Activated naive CD4-positive, alpha-beta T cell treated with anti-CD3 and anti-CD28 coated beads, Interleukin-2, amount 50 U/mL, for 72 hours (primary cell): ENCODE measurements around the gene KRTAP10-2. TPM values are rescaled to one million over a fixed set of nuclear protein-coding genes. Genes with fewer than 3 reads are reported as not detected.
"Not testable (repeated sequence)": the region's sequence is repeated elsewhere in the genome, so short reads cannot be mapped to it uniquely, and the experiment has no call there.

ENCODE experiments used
- ATAC-seq, 2 donors: fragments of 150-1000 bp; cut with Tn5 transposase; 2 replicates each; pipeline ENCODE4 v1.10.0; 2021; ENCODE audit warnings: mild to moderate bottlenecking in 2 of 2, moderate library complexity in 2 of 2
- DNase-seq, 2 donors: peaks; one replicate each; pipeline ENCODE4 v3.0.0; 2021 to 2022; ENCODE audit warnings: low spot score in 2 of 2
- H3K27ac Mint-ChIP-seq, 2 donors: one replicate each; pipeline ENCODE4 v1.8.0; 2022; ENCODE audit warnings: mild to moderate bottlenecking in 2 of 2, mixed read lengths in 2 of 2
- H3K36me3 Mint-ChIP-seq, 2 donors: one replicate each; pipeline ENCODE4 v1.8.0; 2022; ENCODE audit warnings: mixed read lengths in 2 of 2
- H3K9me3 Mint-ChIP-seq, 2 donors: one replicate each; pipeline ENCODE4 v1.8.0; 2022; ENCODE audit warnings: mixed read lengths in 2 of 2
- total RNA-seq, 2 donors: library from RNA; stranded (reverse); gene quantifications; one replicate each; pipeline ENCODE4 v1.2.3, GENCODE V29; 2022

KRTAP10-2 gene
- total RNA-seq, 2 donors from 2014 or later = not detected

GRCh38 chr21:44589586-44590305 is 38.4 kb upstream of the KRTAP10-2 start:
- peaks cover 0 to 5% of the 10 kb centered on the region in 2 donors for H3K36me3 Mint-ChIP-seq
- H3K9me3 Mint-ChIP-seq = no peaks in the 10 kb centered on the region
- DNase-seq (no peak), ATAC-seq (no peak)
- H3K27ac Mint-ChIP-seq = no peak overlapping the region

- Mint-ChIP-seq H3K36me3 (peaks cover 0 to 5% of the 10 kb centered on the region in 2 donors), H3K27ac (no peak overlapping the region), H3K9me3 (no peaks in the 10 kb centered on the region)
- DNase-seq (no peak), ATAC-seq (no peak)
Measured at GRCh38 chr21:44589094-44589493, 37.8 kb upstream of the KRTAP10-2 start.

- no peak for ATAC-seq
- peaks cover 21 to 26% of the 10 kb centered on the region in 2 donors for H3K36me3 Mint-ChIP-seq
- H3K27ac Mint-ChIP-seq = no peak overlapping the region
- no peak for DNase-seq
- H3K9me3 Mint-ChIP-seq = peaks cover 4 to 17% of the 10 kb centered on the region in 2 donors
Measured at GRCh38 chr21:44585892-44586291, 34.6 kb upstream of the KRTAP10-2 start.

- Mint-ChIP-seq H3K36me3 (peaks cover 27 to 38% of the 10 kb centered on the region in 2 donors), H3K27ac (no peak overlapping the region), H3K9me3 (peaks cover 4 to 19% of the 10 kb centered on the region in 2 donors)
- ATAC-seq (peak; percentile 92 to 95), DNase-seq (peak in 1 of 2 donors; percentile 40)
Measured at GRCh38 chr21:44583800-44584147, 32.5 kb upstream of the KRTAP10-2 start.

GRCh38 chr21:44583089-44583799 is 31.9 kb upstream of the KRTAP10-2 start:
- ATAC-seq = no peak
- Mint-ChIP-seq H3K36me3 (peaks cover 27 to 39% of the 10 kb centered on the region in 2 donors), H3K9me3 (peaks cover 4 to 19% of the 10 kb centered on the region in 2 donors), H3K27ac (no peak overlapping the region)
- DNase-seq = no peak

- DNase-seq = peak in 1 of 2 donors; percentile 46
- no peak overlapping the region for H3K27ac Mint-ChIP-seq
- H3K9me3 Mint-ChIP-seq = peaks cover 7 to 21% of the 10 kb centered on the region in 2 donors
- no peak for ATAC-seq
- H3K36me3 Mint-ChIP-seq = peaks cover 27 to 47% of the 10 kb centered on the region in 2 donors
Measured at GRCh38 chr21:44582055-44582454, 30.8 kb upstream of the KRTAP10-2 start.

- ATAC-seq (no peak), DNase-seq (no peak)
- H3K27ac Mint-ChIP-seq = no peak overlapping the region
- peaks cover 27 to 53% of the 10 kb centered on the region in 2 donors for H3K36me3 Mint-ChIP-seq
- H3K9me3 Mint-ChIP-seq = peaks cover 7 to 22% of the 10 kb centered on the region in 2 donors
Measured at GRCh38 chr21:44581158-44581557, 29.9 kb upstream of the KRTAP10-2 start.

- Mint-ChIP-seq H3K9me3 (peaks cover 7 to 22% of the 10 kb centered on the region in 2 donors), H3K36me3 (peaks cover 22 to 58% of the 10 kb centered on the region in 2 donors)
- not testable (repeated sequence) for ATAC-seq, DNase-seq, H3K27ac Mint-ChIP-seq
Measured at GRCh38 chr21:44580231-44580821, 29.0 kb upstream of the KRTAP10-2 start, which contains the start of gene KRTAP10-5. Gene KRTAP10-5, minus strand, starts transcription at chr21:44580604. Its CDS starts 26 bp downstream, at chr21:44580578.

GRCh38 chr21:44579833-44580144 is 28.5 kb upstream of the KRTAP10-2 start:
- DNase-seq = peak in 1 of 2 donors; percentile 44
- H3K27ac Mint-ChIP-seq = no peak overlapping the region
- H3K36me3 Mint-ChIP-seq = peaks cover 22 to 58% of the 10 kb centered on the region in 2 donors
- no peak for ATAC-seq
- H3K9me3 Mint-ChIP-seq = peaks cover 7 to 22% of the 10 kb centered on the region in 2 donors

GRCh38 chr21:44579056-44579832 is 27.9 kb upstream of the KRTAP10-2 start:
- DNase-seq (no peak), ATAC-seq (no peak)
- Mint-ChIP-seq H3K36me3 (peaks cover 22 to 58% of the 10 kb centered on the region in 2 donors), H3K9me3 (peaks cover 7 to 22% of the 10 kb centered on the region in 2 donors), H3K27ac (no peak overlapping the region)

GRCh38 chr21:44578371-44579055 is 27.2 kb upstream of the KRTAP10-2 start:
- no peak for DNase-seq
- no peak for ATAC-seq
- H3K36me3 Mint-ChIP-seq = peaks cover 22 to 56% of the 10 kb centered on the region in 2 donors
- H3K27ac Mint-ChIP-seq = no peak overlapping the region
- H3K9me3 Mint-ChIP-seq = peaks cover 7 to 22% of the 10 kb centered on the region in 2 donors

GRCh38 chr21:44576025-44576420 is 24.7 kb upstream of the KRTAP10-2 start:
- Mint-ChIP-seq H3K36me3 (peaks cover 6 to 33% of the 10 kb centered on the region in 2 donors), H3K27ac (no peak overlapping the region), H3K9me3 (peaks cover 3 to 10% of the 10 kb centered on the region in 2 donors)
- DNase-seq = no peak
- no peak for ATAC-seq

- ATAC-seq (no peak), DNase-seq (no peak)
- peaks cover 6 to 28% of the 10 kb centered on the region in 2 donors for H3K36me3 Mint-ChIP-seq
- peaks cover 3 to 8% of the 10 kb centered on the region in 2 donors for H3K9me3 Mint-ChIP-seq
- H3K27ac Mint-ChIP-seq = no peak overlapping the region
Measured at GRCh38 chr21:44575307-44576024, 24.2 kb upstream of the KRTAP10-2 start.

GRCh38 chr21:44574457-44575306 is 23.4 kb upstream of the KRTAP10-2 start:
- peak overlapping the region in 1 of 2 donors; percentile 72 for H3K27ac Mint-ChIP-seq
- DNase-seq (peak in 1 of 2 donors; percentile 30), ATAC-seq (no peak)
- H3K36me3 Mint-ChIP-seq = peaks cover 0 to 20% of the 10 kb centered on the region in 2 donors
- H3K9me3 Mint-ChIP-seq = peaks cover 3 to 8% of the 10 kb centered on the region in 2 donors
